HG03045 (cell line): ENCODE measurements around the gene LHFPL2.
"Not testable (repeated sequence)": the region's sequence is repeated elsewhere in the genome, so short reads cannot be mapped to it uniquely, and the experiment has no call there.

Source experiments
- ATAC-seq: cut with Tn5 transposase; IDR thresholded peaks from one replicate; pipeline ENCODE4 v1.9.1; 2021; ENCODE audit warnings: mild to moderate bottlenecking, moderate library complexity; ENCODE audit not compliant: unreplicated experiment

LHFPL2 gene

GRCh38 chr5:78648359-78649210, at the start of gene LHFPL2:
Gene LHFPL2 (minus strand): TSS chr5:78648772. CDS start chr5:78510213, 138,559 bp downstream.
- peak; percentile 52 for ATAC-seq

- ATAC-seq: no peak
These were observed 48.1 kb upstream of the LHFPL2 start for GRCh38 chr5:78696637-78697036.

- ATAC-seq: not testable (repeated sequence)
These were observed 47.5 kb upstream of the LHFPL2 start for GRCh38 chr5:78696052-78696451.

GRCh38 chr5:78693339-78693738, 44.8 kb upstream of the LHFPL2 start:
- ATAC-seq: no peak

- no peak for ATAC-seq
These were observed 42.8 kb upstream of the LHFPL2 start for GRCh38 chr5:78691084-78691960.

GRCh38 chr5:78690253-78690972, 41.8 kb upstream of the LHFPL2 start:
- no peak for ATAC-seq

- ATAC-seq: no peak
These were observed 41.1 kb upstream of the LHFPL2 start for GRCh38 chr5:78689540-78690252.

- ATAC-seq: not testable (repeated sequence)
These were observed 38.9 kb upstream of the LHFPL2 start for GRCh38 chr5:78687514-78687913.

GRCh38 chr5:78683905-78684304, 35.3 kb upstream of the LHFPL2 start:
- ATAC-seq: not testable (repeated sequence)

GRCh38 chr5:78679905-78680304, 31.3 kb upstream of the LHFPL2 start:
- ATAC-seq: no peak

GRCh38 chr5:78677777-78678668, 29.5 kb upstream of the LHFPL2 start:
- peak; percentile 75 for ATAC-seq

- ATAC-seq: no peak
These were observed 27.6 kb upstream of the LHFPL2 start for GRCh38 chr5:78675956-78676730.

- ATAC-seq: not testable (repeated sequence)
These were observed 25.3 kb upstream of the LHFPL2 start for GRCh38 chr5:78673827-78674226.

- no peak for ATAC-seq
These were observed 23.6 kb upstream of the LHFPL2 start for GRCh38 chr5:78672154-78672553.

GRCh38 chr5:78671609-78672008, 23.0 kb upstream of the LHFPL2 start:
- no peak for ATAC-seq

GRCh38 chr5:78670701-78671269, 22.2 kb upstream of the LHFPL2 start:
- no peak for ATAC-seq

- ATAC-seq: no peak
These were observed 20.8 kb upstream of the LHFPL2 start for GRCh38 chr5:78669331-78669730.

- no peak for ATAC-seq
These were observed 19.0 kb upstream of the LHFPL2 start for GRCh38 chr5:78667461-78668103.
